H1 (cell line): Measurements from ENCODE around the gene TEAD1. TPM values are rescaled to one million over a fixed set of nuclear protein-coding genes. Genes with fewer than 3 reads are reported as not detected.

Source experiments
- CREB1 ChIP-seq: IDR thresholded peaks from 2 replicates; pipeline ENCODE4 v1.6.1; 2012; ENCODE audit warnings: inconsistent platforms
- CTCF ChIP-seq, 3 experiments: IDR thresholded peaks; 1 replicate in 2 of 3; 2 replicates in 1 of 3; pipeline versions ENCODE4 v1.5.1 to v1.6.1; 2011; ENCODE audit warnings: low read length in 3 of 3, mild to moderate bottlenecking in 3 of 3, inconsistent platforms in 2 of 3, low read depth in 1 of 3, moderate library complexity in 1 of 3; ENCODE audit not compliant: insufficient read depth in 1 of 3; ENCODE audit errors: control extremely low read depth in 1 of 3
- GABPA ChIP-seq: IDR thresholded peaks from 2 replicates; pipeline ENCODE4 v1.6.1; 2011; ENCODE audit warnings: mild to moderate bottlenecking, low read length, moderate library complexity, borderline replicate concordance; ENCODE audit not compliant: insufficient read depth
- HDAC2 ChIP-seq, 2 experiments: fragments of 300-600 bp in 1 of 2; sonication (generic) in 1 of 2; IDR thresholded peaks; 2 replicates each; pipeline ENCODE4 v1.6.1; 2011 to 2012; ENCODE audit warnings: low read depth in 2 of 2, low read length in 2 of 2, mild to moderate bottlenecking in 2 of 2, moderate library complexity in 2 of 2, borderline replicate concordance in 1 of 2, inconsistent platforms in 1 of 2
- JUN ChIP-seq: IDR thresholded peaks from 2 replicates; pipeline ENCODE4 v1.6.1; 2011; ENCODE audit warnings: low read depth, mild to moderate bottlenecking, improper control_type of control experiment, low read length
- MAFK ChIP-seq: IDR thresholded peaks from 2 replicates; pipeline ENCODE4 v1.6.1; 2012; ENCODE audit warnings: low read depth, mild to moderate bottlenecking, improper control_type of control experiment, low read length
- POLR2A ChIP-seq, 2 experiments: IDR thresholded peaks; 1 replicate in 1 of 2; 2 replicates in 1 of 2; pipeline ENCODE4 v1.6.1; 2011; ENCODE audit warnings: low read depth in 2 of 2, low read length in 2 of 2, mild to moderate bottlenecking in 2 of 2; ENCODE audit errors: control extremely low read depth in 1 of 2
- SIRT6 ChIP-seq: IDR thresholded peaks from one replicate; pipeline ENCODE4 v1.7.1; 2012; ENCODE audit warnings: low read length, inconsistent platforms
- SUZ12 ChIP-seq: fragments of 200-600 bp; sonication (generic); IDR thresholded peaks from 2 replicates; pipeline ENCODE4 v1.6.1; 2012; ENCODE audit warnings: mild to moderate bottlenecking, inconsistent platforms, low read length, moderate library complexity, mixed read lengths
- polyA plus RNA-seq, 7 experiments: library from polyadenylated mRNA; depleted of rRNA in 3 of 7; stranded (reverse) in 5 of 7; unstranded in 2 of 7; fragments of >200 nt in 5 of 7; fragments of 200-250 nt in 2 of 7; gene quantifications; 1 replicate in 5 of 7; 2 replicates in 1 of 7; 4 replicates in 1 of 7; pipeline versions ENCODE4 v1.2.1 to v1.2.3, GENCODE V29; 2011 to 2013; ENCODE audit warnings: missing spikeins in 2 of 7, mixed read lengths in 2 of 7
- total RNA-seq: library from RNA; stranded (reverse); fragmentation: NEBNext Ultra II Directional; extraction: Animal tissue kit (Norgen Biotek cat#: 25700); gene quantifications from 2 replicates; pipeline ENCODE4 v1.2.1, GENCODE V29; 2021

The TEAD1 gene
- total and polyA plus RNA-seq, 2 of the 8 experiments (the other 6 are each of a cell fraction or from before 2014, with no cell fraction given) = 15.6 to 67.4 TPM

GRCh38 chr11:12867531-12867930 is 193.3 kb downstream of the TEAD1 start (continued):
- no peak for TF ChIP-seq CTCF (IDR thresholded peaks at IDR 0.05; ENCODE audit: control extremely low read depth in 1 of 3, insufficient read depth in 1 of 3, low read depth in 1 of 3, low read length in 3 of 3)
- TF ChIP-seq SIRT6 = no peak
- TF ChIP-seq JUN = no peak
- TF ChIP-seq SUZ12 = no peak
- no peak for TF ChIP-seq POLR2A (IDR thresholded peaks at IDR 0.05; ENCODE audit: control extremely low read depth in 1 of 2, low read depth in 2 of 2, low read length in 2 of 2)
- TF ChIP-seq CREB1 = no peak
- no peak for TF ChIP-seq GABPA
- no peak for TF ChIP-seq HDAC2 (IDR thresholded peaks at IDR 0.05; ENCODE audit: borderline replicate concordance in 1 of 2, low read depth in 2 of 2, low read length in 2 of 2)
- no peak for TF ChIP-seq MAFK
